ENCODE data around the gene SERPINB6.

Gene SERPINB6

DNA sequence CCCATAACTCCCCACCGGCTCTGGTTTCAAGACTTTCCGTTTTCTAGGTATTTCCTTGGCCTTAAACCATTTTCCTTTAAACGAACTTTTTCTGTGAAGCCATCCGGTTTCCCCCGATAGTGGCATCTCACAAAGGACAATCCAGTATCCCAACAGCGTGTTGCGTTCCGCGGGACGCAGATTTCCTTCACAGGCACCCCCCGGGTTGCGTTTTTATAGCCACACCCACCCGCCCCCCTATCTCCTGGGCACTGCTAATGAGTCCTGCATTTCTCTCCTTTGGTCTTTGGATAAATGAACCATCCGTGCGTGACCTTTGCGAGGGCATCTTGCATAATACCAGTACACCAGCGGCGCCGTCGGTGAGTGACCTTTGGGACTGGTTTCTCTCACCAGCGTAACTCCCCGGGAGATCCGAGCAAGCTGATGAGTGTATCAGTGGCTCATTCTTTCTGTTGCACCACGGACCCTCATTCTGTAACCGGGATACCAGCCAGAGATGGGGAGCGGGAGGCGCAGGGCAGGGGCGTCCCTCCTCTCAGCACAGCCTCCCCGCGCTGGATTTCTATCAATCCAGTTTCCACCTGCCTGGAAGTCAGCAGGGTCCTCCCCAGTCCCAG, 27.7 kb upstream of the SERPINB6 start:
- peak in 2 of 4 experiments; percentile 42 for DNase-seq

DNA sequence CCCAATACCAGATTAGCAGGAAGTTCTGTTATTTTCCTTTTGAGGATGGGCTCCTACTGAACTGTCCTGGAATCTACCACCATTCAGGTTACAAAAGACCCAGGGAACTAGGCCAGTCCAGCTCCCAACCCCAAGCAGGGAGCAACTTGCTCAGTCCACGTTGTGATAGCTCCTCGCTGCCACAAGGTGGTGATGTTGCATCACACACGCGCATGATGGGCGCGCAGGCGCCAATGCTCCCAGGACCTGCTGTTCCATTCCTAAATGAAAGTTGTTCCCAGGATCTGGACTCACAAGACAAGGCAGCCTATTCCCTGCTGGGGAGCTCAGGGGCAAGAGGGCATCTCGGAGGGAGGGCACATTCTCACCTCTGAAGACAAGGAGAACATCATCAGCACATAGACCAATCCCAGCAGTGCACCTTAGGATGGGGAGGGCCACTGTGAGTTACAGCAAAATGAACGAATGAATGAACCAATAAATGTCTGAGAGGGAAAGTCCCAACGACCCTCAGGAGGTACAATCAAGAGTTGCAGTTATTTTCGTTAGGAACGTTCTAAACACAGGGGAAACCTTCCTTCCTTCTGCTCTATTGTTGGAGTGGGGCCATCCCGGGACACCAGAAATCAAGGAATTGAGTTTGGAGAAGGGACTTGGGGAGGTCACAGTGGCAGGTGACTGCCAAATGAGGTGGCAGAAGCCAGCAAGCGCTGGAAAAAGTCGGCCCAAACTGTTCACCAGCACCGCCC, 27.1 kb upstream of the SERPINB6 start:
- peak in 1 of 4 experiments; percentile 27 for DNase-seq

DNA sequence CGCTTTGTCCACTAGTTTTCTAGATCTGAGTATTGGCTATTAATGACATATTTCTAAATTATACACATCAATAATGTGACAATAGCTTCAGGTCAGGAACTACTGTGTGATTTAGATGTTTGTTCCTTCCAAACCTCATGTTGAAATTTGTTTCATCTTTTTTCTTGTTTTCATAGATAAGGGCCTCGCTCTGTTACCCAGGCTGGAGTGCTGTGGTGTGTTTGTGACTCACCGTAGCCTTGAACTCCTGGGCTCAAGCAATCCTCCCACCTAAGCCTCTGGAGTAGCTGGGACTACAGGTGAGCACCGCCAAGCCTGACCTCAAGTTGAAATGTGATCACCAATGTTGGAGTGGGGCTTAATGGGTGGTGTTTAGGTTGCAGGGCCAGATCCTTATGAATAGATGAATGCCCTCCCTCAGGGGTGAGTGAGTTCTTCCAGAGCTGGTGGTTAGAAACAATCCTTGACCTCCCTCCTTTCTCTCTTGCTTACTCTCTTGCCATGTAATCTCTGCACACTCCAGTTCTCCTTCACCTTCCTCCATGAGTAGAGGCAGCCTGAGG, 22.5 kb upstream of the SERPINB6 start:
- DNase-seq = no peak

DNA sequence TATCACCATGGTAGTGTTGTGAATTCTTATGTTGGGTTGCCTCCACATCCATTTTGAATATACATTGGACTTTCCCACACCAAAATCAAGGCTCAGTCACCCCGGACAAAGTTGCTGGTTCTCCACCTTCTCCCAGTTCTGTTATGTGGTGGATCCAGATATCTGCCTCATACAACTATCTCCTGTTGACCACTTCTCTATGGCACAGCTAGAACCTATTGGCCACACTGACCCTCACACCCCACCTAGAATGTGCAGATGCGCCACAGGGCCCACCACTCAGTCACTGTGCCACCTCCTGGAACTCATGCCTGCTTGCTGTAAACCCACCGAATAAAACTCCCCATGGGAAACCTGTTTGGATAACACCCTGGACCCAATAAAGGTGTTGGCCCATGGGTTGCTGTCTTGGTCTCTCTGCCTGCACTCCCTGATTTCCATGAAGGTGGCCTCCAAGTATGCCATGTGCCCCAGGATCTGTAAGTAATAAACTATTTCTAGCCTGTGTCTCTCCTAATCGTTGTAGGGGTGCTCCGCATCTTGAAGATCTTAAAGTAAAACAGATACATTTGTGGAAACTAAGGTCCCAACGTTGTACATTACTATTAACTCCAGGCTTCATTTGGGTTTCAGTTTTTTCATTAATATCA, 21.1 kb upstream of the SERPINB6 start:
- DNase-seq = no peak

DNA sequence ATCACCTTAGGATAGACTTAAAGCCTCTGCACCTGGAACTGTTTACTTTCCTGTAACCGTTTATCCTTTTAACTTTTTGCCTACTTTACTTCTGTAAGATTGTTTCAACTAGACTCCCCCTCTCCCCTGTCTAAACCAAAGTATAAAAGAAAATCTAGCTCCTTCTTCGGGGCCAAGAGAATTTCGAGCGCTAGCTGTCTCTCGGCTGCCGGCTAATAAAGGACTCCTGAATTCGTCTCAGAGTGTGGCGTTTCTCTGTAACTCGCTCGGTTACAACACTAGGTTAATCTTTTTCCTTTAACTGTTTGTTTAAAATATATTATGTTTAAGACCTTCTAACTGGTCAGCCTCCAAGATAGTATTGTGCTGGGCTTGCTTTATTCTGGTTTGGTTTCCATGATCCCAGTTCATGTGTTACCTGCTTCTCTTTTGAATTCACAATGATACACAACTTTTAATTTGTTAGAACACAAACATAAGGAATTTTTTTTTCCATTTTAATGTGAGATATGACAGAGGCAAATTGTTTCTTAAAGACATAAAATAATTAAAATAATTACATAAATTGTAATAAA, 19.7 kb upstream of the SERPINB6 start:
- DNase-seq = no peak

DNA sequence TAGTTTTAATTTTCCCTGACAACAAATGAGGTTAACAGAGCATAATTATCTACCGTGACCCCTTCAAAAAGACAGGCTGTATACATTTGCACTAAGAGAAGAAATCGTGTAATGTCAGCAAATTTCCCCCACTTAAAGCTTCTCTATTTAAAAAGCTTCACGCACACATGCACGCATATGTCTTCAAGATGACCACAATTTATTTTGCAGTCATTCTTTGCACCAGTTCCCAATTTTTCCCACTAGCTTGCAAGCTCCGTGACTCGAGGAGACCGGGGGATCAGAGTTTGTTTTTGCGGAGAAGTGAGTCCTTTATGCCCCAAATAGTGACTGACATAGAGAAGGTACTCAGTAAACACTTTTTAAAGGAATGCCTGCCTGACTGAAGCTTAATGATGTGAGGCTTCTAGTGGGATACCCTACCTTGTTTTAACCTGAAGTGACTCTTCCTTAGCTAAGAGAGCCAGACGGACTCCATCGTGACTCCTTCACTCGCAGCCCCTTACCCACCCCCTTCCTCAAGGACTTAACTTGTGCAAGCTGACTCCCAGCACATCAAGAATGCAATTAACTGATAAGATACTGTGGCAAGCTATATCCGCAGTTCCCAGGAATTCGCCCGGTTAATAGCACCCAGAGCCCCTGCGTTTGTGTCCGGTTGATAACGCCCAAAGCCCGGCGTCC, 19.0 kb upstream of the SERPINB6 start:
- DNase-seq = no peak

DNA sequence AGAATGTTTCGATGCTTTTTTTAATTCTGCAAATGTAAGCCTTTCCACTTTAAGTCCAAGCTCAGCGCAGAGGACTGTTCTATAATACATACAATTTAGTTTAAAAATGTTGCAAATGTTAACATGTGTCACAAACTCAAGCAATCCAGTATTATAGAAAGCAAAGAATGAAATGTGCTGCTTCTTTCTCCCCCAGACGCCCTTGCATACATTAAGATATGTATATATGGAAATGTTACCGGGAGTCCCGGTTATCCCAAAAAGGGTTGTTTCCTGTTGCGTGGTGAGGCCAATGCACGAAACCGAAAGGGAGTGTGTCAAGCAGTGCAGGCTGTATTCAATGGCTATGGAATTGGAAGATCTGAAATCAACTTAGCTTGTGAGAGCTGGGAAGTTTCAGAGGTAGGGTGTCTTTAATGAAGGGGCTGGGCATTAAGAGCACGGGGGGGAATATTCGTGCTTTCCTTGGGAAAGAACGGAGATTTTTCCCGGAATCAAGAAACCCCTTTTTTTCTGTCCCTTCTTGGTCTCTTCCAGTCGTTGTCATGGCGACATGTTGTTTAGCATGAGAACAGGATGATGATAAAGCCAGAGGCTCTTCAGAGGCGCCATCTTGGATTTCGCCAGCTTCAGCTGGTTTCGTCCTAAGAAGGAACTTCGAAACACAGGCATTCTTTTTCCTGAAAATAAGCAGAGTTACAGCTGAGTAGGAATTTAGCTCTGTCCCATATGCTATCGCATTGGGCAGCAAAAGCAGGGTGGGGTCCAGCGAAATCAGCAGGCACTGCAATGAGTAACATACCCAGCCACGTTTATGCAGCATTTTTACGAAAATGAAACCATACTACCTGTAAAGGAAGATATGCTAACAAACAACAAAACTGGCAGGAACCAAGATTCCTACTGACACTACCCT, 18.2 kb upstream of the SERPINB6 start:
- DNase-seq = peak; percentile 57 to 79 (median 68)

DNA sequence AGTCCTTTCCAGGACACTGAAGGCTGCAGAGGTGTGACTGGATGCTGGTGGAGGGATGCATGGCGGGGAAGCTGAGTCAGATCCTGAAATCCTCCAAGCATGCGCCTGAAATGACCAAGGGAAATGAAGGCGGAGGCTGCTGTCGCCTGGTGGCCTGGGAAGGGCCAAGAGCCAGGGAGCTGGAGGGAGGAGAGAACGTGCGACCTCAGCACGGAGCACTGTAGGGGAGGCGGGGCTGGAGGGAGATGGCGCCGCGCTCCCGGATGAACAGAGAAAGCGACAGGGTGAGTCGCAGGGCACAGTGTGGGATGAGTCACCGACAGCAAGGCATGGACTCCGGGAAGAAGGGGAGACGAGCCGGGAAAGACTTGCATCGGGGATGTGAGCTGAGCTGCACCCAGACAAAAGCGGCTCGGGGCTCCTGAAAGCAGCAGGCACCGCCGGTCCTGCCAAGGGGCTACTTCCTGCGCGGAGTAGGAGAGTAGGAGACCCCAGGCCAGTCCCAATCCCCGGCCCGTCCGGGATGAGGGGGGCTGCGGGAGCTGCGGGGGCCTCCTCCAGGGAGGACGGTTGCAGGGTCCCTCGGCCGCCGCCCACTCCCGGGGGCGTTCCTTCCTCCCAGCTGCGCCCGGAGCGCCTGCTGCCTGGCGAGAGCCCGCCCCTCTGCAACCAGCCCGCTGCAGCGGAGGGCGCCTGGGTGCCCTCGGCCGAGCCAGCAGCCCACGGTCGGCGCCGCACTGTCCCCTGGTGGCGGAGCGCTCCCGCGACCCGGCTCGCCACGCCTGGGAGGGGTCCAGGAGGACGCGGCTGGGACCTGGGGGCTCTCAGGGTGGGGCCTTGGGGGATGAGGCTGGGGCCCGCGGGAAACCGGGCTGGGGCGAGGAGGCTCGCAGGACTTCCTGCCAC, 17.3 kb upstream of the SERPINB6 start:
- DNase-seq = peak; percentile 43 to 69 (median 60)

DNA sequence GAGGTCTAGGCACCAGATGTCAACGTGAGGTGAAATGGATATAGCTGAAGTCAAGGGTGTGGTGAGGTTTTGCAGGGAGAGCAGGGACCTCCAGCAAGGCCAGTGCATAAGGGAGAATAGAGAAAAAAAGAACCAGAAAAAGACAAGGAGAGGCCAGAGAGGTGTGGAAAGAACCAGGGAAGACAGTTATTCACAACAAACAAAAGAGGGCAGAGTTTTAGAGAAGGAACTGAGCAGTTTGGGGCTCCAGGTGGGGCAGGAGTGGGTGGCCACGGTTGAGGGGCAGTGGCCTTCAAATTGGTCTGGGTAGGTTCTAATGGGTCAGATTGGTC, 16.7 kb upstream of the SERPINB6 start:
- no peak for DNase-seq

DNA sequence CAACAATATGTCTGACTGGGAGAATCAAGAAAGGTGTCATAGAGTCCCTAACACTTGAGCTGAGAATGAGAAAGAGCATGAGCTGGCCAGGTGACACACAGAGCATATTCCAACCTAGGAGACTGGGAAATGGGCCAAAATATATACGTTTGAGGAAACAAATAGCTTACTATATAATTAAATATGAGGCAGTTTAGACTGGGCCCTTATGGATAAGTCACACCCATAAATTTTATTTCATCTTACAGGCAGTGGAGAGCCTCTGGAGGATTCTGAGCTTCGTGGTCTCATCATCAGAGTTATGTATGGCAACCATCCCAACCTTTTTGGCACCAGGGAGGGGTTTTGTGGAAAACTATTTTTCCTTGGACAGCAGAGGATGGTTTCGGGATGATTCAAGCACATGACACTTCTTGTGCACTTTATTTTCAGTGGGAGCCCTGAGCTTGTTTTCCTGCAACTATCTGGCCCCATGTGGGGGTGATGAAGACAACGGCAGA, 15.4 kb upstream of the SERPINB6 start:
- DNase-seq = no peak

DNA sequence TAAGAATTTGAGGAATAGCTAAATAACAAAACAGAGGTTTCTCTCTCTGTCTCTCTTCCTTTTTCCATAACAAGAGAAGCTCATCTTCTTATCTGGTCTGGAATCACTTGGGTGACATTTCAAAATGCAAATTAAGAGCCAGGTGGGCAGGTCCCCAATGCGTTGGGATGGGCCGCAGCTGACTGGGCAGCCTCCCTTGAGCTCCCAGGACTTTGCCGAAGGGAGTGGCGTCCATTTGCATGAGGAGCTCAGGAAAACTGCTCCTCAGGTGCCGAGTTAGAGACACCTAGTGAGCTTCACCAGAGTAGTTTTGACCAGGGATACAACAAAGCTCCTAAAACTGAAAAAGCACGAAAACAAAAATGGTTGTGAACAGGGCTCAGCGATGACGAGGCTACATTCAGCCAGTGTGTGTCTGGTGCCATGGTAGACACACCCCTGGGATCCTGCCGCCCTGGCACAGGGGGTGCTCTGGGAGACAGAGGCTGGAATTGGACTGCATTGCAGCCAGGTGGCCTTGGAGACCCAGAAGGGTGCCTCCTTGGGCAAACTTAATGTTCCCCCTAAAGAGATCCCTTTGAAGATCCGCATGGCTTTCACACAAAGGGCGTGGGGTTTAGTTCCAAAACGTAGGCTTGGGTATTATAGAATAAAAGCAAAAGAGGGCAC, 13.5 kb upstream of the SERPINB6 start:
- DNase-seq = no peak

DNA sequence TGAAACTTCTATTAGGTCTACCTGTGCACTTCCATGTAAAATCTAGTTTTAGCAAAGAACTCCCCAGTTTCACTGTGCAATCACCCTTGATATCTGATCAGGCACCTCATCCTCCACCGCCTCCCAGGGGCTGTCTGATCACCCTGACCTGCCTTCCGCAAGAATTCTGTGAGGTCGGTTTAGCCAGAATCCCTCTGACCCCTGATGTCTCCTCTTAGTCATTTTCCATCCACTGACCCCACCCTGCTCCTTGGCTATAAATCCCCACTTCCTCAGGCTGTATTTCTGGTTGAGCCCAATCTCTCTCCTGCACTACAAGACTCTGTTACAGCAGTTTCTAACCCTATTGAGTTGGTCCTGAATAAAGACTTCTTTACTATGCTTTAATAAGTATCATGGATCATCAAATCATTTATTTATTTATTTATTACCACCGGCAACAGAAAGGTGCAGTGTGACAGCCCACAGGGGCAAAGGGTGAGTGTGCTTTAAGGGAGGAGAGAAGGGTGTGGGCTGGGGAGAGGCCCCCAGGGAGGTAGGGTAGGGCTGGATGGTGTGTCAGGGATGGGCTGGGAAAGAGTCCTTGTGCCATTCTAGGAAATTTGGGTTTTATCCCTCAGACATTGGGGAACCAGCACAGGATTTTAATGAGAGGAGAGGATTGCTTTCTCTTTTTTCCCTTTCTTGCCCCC, 11.2 kb upstream of the SERPINB6 start:
- no peak for DNase-seq

DNA sequence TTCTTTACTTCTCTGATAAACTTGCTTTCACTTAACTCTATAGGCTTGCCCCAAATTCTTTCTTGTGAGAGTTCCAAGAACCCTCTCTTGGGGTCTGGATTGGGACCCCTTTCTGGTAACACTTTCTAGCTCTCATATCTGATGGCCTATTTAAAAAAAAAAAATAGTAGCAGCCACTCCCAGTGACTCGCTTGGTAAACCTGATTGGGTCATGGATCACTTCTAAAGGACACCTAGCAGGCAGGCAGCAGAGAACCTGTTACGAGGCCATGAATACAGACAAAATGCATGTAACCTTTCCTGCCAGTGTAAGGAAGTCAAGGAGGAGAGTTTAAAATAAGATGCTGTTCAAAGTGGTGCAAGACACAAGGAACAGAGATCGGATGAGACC, 9.1 kb upstream of the SERPINB6 start:
- DNase-seq = no peak

DNA sequence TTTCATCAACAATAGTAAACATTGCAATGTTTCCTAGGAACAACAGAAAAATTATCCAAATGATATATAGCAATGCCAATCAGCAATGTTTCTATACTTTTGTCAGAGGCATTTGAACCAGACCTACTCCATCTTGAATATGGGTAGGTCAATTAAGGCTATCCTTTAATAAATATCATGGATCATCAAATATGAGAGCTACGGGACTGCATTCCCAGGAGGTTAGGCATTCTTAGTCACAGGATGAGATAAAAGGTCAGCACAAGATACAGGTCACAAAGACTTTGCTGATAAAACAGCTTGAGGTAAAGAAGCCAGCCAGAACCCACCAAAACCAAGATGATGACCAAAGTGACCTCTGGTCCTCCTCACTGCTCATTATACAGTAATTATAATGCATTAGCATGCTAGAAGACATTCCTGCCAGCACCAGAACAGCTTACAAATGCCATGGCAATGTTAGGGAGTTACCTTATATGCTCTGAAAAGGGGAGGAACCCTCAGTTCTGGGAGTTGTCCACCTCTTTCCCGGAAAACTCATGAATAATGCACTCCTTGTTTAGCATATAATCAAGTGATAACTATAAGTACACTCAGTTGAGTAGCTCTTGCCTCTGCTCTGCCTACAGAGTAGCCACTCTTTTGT, 8.6 kb upstream of the SERPINB6 start:
- no peak for DNase-seq

DNA sequence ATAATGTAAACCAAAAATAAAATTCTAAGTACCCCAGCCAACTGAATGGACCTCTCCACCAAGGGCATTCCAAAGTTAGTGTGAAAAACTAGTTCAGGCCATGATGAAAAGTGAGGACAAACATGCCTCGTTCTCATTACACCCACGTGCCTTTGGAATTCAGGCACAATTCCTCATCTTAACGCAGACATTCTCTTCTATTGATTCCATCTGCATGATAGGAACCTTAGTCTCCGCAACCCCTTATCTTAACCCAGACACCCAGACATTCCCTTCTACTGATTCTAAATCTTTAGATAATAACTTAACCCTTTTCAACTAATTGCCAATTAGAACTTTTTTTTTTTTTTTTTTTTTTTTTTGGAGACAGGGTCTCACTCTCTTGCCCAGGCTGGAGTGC, 7.6 kb upstream of the SERPINB6 start:
- no peak for DNase-seq

DNA sequence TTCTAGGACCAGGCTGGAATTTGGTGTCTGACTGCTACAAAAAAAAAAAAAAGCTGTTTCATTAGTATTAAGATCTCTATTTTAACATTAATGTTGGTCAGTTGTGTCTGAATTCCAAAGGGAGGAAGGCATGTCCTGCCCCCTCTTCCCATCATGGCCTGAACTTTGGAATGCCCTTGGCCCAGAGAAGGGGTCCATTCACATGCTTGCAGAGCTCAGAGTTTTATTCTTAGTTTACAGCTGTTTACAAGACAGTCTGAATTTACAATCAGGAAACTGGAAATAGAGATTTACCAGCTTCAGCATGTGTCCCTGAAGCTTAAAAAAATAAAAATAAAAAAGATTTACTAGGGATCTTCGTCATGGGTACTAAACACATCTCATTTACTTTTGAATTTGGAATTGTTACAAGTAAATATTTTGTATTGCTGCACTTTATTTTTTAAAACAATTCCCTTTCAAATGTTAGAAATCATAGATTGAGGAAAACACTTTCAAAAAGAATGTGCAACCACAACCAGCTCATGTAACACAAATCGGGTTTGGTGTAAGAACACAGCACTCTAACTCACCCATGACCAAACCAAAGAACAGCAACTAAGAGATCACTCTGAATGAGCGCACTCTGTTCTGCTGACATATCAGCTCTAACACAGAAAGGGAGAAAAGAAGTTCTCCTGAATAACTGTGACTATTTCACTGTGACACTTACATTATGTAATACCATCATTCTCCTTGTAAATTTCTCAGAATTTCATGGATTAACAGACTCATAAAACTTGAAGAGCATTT, 6.6 kb upstream of the SERPINB6 start:
- DNase-seq = no peak

DNA sequence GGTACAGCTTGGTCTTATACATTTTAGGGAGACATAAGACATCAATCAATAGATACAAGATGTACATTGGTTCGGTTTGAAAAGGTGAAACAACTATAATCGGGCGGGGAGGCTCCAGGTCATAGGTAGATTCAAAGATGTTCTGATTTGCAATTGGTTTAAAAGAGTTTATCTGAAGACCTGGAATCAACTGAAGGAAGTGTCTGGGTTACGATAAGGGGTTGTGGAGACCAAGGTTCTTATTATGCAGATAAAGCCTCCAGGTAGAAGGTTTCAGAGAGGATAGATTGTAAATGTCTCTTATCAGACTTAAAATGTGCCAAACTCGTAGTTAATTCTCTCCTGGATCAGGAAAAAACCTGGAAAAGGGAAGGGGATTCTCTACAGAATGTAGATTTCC, 5.9 kb upstream of the SERPINB6 start:
- DNase-seq = no peak

DNA sequence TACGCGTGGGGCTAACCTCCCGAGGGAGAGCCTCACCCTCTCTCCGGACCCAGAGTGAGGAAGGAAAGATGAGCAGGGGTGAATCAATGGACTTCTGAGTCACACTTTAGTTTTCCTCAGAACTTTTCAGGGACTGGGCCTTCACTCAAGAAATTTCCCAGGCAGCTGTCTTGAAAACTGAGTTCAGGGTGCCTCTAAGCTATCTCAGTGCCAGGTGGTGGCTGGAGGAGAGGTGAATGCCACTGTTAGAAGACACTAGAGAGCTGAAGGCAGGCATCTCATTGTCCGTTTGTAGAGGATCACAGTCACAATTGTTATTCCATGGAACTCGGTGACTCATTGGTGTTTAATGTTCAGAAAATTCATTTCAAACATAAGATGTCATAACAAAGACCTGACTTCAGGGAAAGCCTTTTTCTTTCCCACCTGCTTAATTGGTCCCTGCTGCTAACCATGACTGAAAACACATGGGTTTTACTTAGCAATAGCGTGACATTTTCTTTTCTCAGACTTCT, 5.3 kb upstream of the SERPINB6 start:
- no peak for DNase-seq
